Gastroesophageal sphincter (tissue), 3 donors: ENCODE measurements around the gene PRKCQ.

Experiments
- CTCF ChIP-seq, 4 experiments: fragments of 200-600 bp in 2 of 4; fragments of 450-650 bp in 2 of 4; sonication (generic) in 1 of 4; IDR thresholded peaks; one replicate each; pipeline ENCODE4 v1.5.1; 2017 to 2019; ENCODE audit warnings: antibody characterized with exemption in 4 of 4, mild to moderate bottlenecking in 2 of 4, moderate library complexity in 2 of 4
- POLR2A ChIP-seq, 2 donors: fragments of 450-650 bp; IDR thresholded peaks; one replicate each; pipeline ENCODE4 v1.6.1; 2017; ENCODE audit warnings: antibody characterized with exemption in 2 of 2, mild to moderate bottlenecking in 2 of 2, moderate library complexity in 1 of 2

DNA sequence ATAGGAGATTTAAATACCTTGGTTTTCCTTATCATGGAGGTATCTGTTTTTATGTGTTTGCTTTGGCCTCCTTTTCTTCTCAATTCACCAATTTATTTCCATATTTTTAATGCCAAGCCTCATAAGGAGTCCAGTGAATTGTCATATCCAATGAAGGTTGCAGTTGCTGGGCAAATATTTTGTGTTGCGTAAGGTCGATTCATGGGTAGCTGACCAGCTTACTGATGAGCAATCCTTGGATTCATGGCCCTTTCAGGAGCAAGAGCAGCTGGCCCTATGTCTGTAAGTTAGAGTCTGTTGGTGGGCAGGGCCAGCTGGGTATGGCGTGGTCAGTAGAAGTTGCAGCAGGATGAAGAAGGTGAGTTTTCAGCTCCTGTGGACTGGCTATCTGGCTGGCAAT is 194.4 kb downstream of the PRKCQ start:
- TF ChIP-seq CTCF (IDR thresholded peaks at IDR 0.05) (no peak), POLR2A (IDR thresholded peaks at IDR 0.05) (no peak)
